Astrocyte (in vitro differentiated cells and primary cell): ENCODE data around the gene ATP1A1. TPM values are rescaled to one million over a fixed set of nuclear protein-coding genes. Genes with fewer than 3 reads are reported as not detected.

ENCODE experiments used
- DNase-seq: peaks from one replicate; pipeline ENCODE4 v3.0.0-alpha.2; 2010; ENCODE audit warnings: low read depth
- FAIRE-seq: peaks from 2 replicates; lab custom pipeline; 2011; peaks lifted over from hg19 to GRCh38; lab: Jason Lieb, UNC
- H2AFZ ChIP-seq: 2 replicates; pipeline ENCODE4 v1.6.0; 2012; ENCODE audit warnings: low read depth, low read length, inconsistent platforms
- H3K27ac ChIP-seq: 2 replicates; pipeline ENCODE4 v1.5.1; 2011; ENCODE audit warnings: low read depth, low read length, inconsistent platforms
- H3K27me3 ChIP-seq: 2 replicates; pipeline ENCODE4 v1.6.0; 2011; ENCODE audit warnings: low read length, inconsistent platforms; ENCODE audit not compliant: insufficient read depth
- H3K36me3 ChIP-seq: 2 replicates; pipeline ENCODE4 v1.5.1; 2011; ENCODE audit warnings: low read length, inconsistent platforms; ENCODE audit not compliant: insufficient read depth
- H3K4me1 ChIP-seq: 2 replicates; pipeline ENCODE4 v1.5.1; 2011; ENCODE audit warnings: low read length, inconsistent platforms; ENCODE audit not compliant: insufficient read depth
- H3K4me2 ChIP-seq: 2 replicates; pipeline ENCODE4 v1.6.0; 2012; ENCODE audit warnings: low read length, inconsistent platforms
- H3K4me3 ChIP-seq: 2 replicates; pipeline ENCODE4 v1.5.1; 2011; ENCODE audit warnings: low read depth, mild to moderate bottlenecking, low read length, inconsistent platforms; ENCODE audit not compliant: insufficient read depth
- H3K79me2 ChIP-seq: 2 replicates; pipeline ENCODE4 v1.6.0; 2012; ENCODE audit warnings: mild to moderate bottlenecking, low read length, inconsistent platforms; ENCODE audit not compliant: insufficient read depth
- H3K9ac ChIP-seq: 2 replicates; pipeline ENCODE4 v1.6.0; 2012; ENCODE audit warnings: mild to moderate bottlenecking, low read length, inconsistent platforms
- H3K9me3 ChIP-seq: 2 replicates; pipeline ENCODE4 v1.5.1; 2012; ENCODE audit warnings: low read depth, mild to moderate bottlenecking, low read length, inconsistent platforms; ENCODE audit not compliant: insufficient read depth
- H4K20me1 ChIP-seq: 2 replicates; pipeline ENCODE4 v1.6.0; 2012; ENCODE audit warnings: low read length, inconsistent platforms; ENCODE audit not compliant: insufficient read depth
- H3K27ac Mint-ChIP-seq: one replicate; pipeline ENCODE4 v1.8.0; 2021; ENCODE audit warnings: mild to moderate bottlenecking, mixed read lengths; ENCODE audit not compliant: unreplicated experiment
- H3K27me3 Mint-ChIP-seq: one replicate; pipeline ENCODE4 v1.8.0; 2021; ENCODE audit warnings: low read depth, mixed read lengths; ENCODE audit not compliant: unreplicated experiment
- H3K36me3 Mint-ChIP-seq: one replicate; pipeline ENCODE4 v1.8.0; 2021; ENCODE audit warnings: low read depth, mixed read lengths; ENCODE audit not compliant: unreplicated experiment
- H3K4me1 Mint-ChIP-seq: one replicate; pipeline ENCODE4 v1.8.0; 2021; ENCODE audit warnings: low read depth, mixed read lengths; ENCODE audit not compliant: unreplicated experiment
- H3K4me3 Mint-ChIP-seq: one replicate; pipeline ENCODE4 v1.8.0; 2021; ENCODE audit warnings: mild to moderate bottlenecking, moderate library complexity, mixed read lengths; ENCODE audit not compliant: unreplicated experiment
- H3K9me3 Mint-ChIP-seq: one replicate; pipeline ENCODE4 v1.8.0; 2021; ENCODE audit warnings: mild to moderate bottlenecking, mixed read lengths; ENCODE audit not compliant: unreplicated experiment
- CTCF ChIP-seq: IDR thresholded peaks from 2 replicates; pipeline ENCODE4 v1.5.1; 2011; ENCODE audit warnings: low read depth, mild to moderate bottlenecking, inconsistent platforms, low read length, moderate library complexity; ENCODE audit not compliant: insufficient read depth
- EZH2 ChIP-seq: IDR thresholded peaks from 2 replicates; pipeline ENCODE4 v1.6.1; 2012; ENCODE audit warnings: mild to moderate bottlenecking, low read length, inconsistent platforms; ENCODE audit not compliant: insufficient read depth
- total RNA-seq: library from RNA; stranded (reverse); gene quantifications from 2 replicates; pipeline ENCODE4 v1.2.1, GENCODE V29; 2021

Gene ATP1A1
- total RNA-seq, 1 donor from 2014 or later, result 317 TPM

DNA sequence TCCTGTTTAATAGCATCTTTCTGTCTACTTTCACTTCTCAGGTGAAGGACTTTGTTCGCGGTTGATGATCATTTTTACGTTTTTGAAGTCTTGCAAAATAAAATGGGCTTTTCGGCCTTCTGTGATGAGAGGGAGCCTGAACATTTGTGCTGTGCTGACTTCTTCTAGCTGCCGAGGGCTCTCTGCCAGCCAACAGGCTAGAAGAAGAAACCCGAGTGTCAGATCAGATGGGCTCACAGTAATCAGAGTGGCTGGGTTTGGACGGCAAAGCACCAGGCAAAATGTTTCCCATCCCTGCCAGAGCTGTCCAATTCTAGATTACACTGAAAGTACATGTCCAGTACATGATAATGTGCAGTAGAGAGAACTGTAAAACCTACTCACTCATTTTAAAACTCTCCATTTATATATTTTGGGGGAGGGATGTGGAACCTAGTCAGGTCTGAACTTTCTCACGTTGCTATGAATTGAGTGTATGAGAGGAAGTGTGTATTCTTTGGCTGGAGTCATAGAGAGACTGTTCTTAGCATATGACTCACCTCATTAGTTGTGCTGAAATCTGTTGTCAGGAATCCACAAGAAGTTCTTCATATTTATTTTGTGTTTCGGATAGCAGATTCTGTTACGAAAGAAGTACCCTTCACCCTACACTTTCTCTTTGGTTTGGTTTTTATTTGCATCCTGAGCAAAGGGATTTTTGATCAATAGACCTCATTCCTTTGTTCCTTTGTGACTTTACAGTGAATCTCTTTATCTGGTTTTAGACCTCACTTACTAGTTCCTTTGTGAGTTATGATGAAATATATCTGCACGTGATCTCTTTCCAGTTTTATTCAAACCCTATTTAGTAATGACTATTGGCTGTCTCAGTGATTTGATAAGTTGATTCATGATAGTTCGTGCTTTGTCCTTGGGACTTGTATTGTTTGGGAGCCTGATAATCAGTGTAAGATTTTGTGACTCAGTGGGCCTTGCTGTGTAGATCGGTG lies 4.8 kb downstream of the ATP1A1 start:
- Histone ChIP-seq H3K4me2 (peak overlapping the region; percentile 96), H3K9ac (peak overlapping the region; percentile 89), H2AFZ (no peak overlapping the region), H3K27me3 (no peaks in the 10 kb centered on the region), H3K4me3 (peak overlapping the region; percentile 42), H3K9me3 (no peaks in the 10 kb centered on the region), H3K36me3 (no peaks in the 10 kb centered on the region), H4K20me1 (peaks cover 77% of the 10 kb centered on the region), H3K27ac (peak overlapping the region; percentile 92), H3K79me2 (peaks cover 88% of the 10 kb centered on the region), H3K4me1 (peaks cover 59% of the 10 kb centered on the region)
- peak overlapping the region; percentile 69 for H3K27ac Mint-ChIP-seq
- peaks cover 67% of the 10 kb centered on the region for H3K4me1 Mint-ChIP-seq
- DNase-seq, result peak; percentile 96
- H3K36me3 Mint-ChIP-seq, result no peaks in the 10 kb centered on the region
- peak; percentile 71 for FAIRE-seq
- H3K4me3 Mint-ChIP-seq, result peak overlapping the region; percentile 48
- H3K9me3 Mint-ChIP-seq, result no peaks in the 10 kb centered on the region
- TF ChIP-seq EZH2, result no peak
- no peak for TF ChIP-seq CTCF
- no peaks in the 10 kb centered on the region for H3K27me3 Mint-ChIP-seq

DNA sequence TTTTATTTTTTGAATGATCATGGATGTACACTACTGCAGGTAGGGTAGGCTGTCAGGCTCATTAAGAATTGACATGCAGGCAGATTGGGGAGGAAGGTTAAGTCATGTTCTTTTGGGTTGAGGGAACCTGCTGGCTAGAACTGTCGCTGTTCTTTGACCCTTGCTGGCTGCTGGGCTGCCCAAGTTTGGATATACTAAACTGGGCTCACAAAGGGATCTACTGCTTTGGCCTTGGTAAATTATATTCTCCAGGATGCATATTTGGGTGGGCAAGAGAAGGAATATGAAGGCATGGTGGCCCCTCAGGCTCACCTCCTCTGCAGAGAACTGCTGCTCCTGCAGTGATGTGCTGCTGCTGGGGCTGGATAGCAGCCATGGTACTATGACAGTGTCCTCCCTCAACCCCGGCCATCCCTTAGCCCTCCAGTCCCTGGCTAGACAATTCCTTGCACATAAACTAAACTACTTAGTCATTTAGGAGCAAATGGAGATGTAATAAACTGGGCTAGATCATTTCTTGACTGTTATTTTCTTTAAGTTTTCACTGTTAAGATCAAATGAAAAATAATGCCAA lies 6.1 kb downstream of the ATP1A1 start:
- DNase-seq, result no peak
- FAIRE-seq, result no peak
- no peak overlapping the region for H3K27ac Mint-ChIP-seq

More for the DNA sequence above, 6.1 kb downstream of the ATP1A1 start:
- Histone ChIP-seq H3K4me2 (no peak overlapping the region), H3K79me2 (peaks cover 96% of the 10 kb centered on the region), H3K9me3 (no peaks in the 10 kb centered on the region), H3K27ac (no peak overlapping the region), H3K27me3 (no peaks in the 10 kb centered on the region), H3K36me3 (peaks cover under 1% of the 10 kb centered on the region), H3K4me3 (no peak overlapping the region), H2AFZ (no peak overlapping the region), H3K4me1 (peaks cover 59% of the 10 kb centered on the region), H4K20me1 (peaks cover 88% of the 10 kb centered on the region), H3K9ac (no peak overlapping the region)
- H3K27me3 Mint-ChIP-seq, result no peaks in the 10 kb centered on the region
- H3K4me1 Mint-ChIP-seq, result peaks cover 80% of the 10 kb centered on the region
- H3K9me3 Mint-ChIP-seq, result no peaks in the 10 kb centered on the region
- H3K36me3 Mint-ChIP-seq, result no peaks in the 10 kb centered on the region
- H3K4me3 Mint-ChIP-seq, result no peak overlapping the region
- TF ChIP-seq CTCF, result no peak
- TF ChIP-seq EZH2, result no peak
